ENCODE data around the gene DCUN1D2. TPM values are rescaled to one million over a fixed set of nuclear protein-coding genes. Genes with fewer than 3 reads are reported as not detected.

DCUN1D2 gene
- total RNA-seq, 2 experiments from 2014 or later, result 9.2 to 16.5 TPM

- Histone ChIP-seq H3K79me2 (ENCODE audit: insufficient read depth, low read depth, low read length) (no peaks in the 10 kb centered on the region), H3K4me3 (ENCODE audit: low read depth, low read length, poor library complexity, severe bottlenecking) (no peak overlapping the region), H4K20me1 (ENCODE audit: insufficient read depth, low read length) (no peaks in the 10 kb centered on the region), H3K9me2 (ENCODE audit: insufficient read depth, low read length) (no peaks in the 10 kb centered on the region), H3K4me1 (ENCODE audit: insufficient read depth, low read length, poor library complexity, severe bottlenecking) (peaks cover 18% of the 10 kb centered on the region), H3K36me3 (ENCODE audit: insufficient read depth, low read length) (no peaks in the 10 kb centered on the region), H2AFZ (ENCODE audit: low read length) (no peak overlapping the region), H3K27ac (ENCODE audit: low read depth, low read length, poor library complexity, severe bottlenecking) (no peak overlapping the region), H3K4me2 (ENCODE audit: low read length) (no peak overlapping the region), H3K9me3 (ENCODE audit: low read length) (no peaks in the 10 kb centered on the region)
- intact Hi-C loops (cut with micrococcal nuclease; ENCODE audit: unreplicated experiment), result no loop called here
- no peak for TF ChIP-seq EZH2phosphoT487 (IDR thresholded peaks at IDR 0.05; ENCODE audit: borderline replicate concordance, low read depth, low read length)
- TF ChIP-seq, protein P1, sequence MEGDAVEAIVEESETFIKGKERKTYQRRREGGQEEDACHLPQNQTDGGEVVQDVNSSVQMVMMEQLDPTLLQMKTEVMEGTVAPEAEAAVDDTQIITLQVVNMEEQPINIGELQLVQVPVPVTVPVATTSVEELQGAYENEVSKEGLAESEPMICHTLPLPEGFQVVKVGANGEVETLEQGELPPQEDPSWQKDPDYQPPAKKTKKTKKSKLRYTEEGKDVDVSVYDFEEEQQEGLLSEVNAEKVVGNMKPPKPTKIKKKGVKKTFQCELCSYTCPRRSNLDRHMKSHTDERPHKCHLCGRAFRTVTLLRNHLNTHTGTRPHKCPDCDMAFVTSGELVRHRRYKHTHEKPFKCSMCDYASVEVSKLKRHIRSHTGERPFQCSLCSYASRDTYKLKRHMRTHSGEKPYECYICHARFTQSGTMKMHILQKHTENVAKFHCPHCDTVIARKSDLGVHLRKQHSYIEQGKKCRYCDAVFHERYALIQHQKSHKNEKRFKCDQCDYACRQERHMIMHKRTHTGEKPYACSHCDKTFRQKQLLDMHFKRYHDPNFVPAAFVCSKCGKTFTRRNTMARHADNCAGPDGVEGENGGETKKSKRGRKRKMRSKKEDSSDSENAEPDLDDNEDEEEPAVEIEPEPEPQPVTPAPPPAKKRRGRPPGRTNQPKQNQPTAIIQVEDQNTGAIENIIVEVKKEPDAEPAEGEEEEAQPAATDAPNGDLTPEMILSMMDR (conservative IDR thresholded peaks at IDR 0.05; ENCODE audit: low read length), result no peak
- CTCF ChIA-PET (ENCODE audit: unreplicated experiment), result no interaction called here
- no TSS peak for BruUV-seq (replicated peaks)
- DNase-seq (ENCODE audit: low spot score), result no peak
- POLR2A ChIA-PET, result no interaction called here
Measured at GRCh38 chr13:113406321-113407102, 84.0 kb downstream of the DCUN1D2 start.

Small RNA genes lying within 50 kb of the gene (small RNA-seq; reads per million reads assigned to genes)
- 0.26 reads per million for gene RNU1-16P

Other genes starting within 250 kb of the DCUN1D2 start
- gene LAMP1, start 193.5 kb downstream of the DCUN1D2 start, total RNA-seq (2014; rRNA removed; shearing (Covaris generic)), result 9.3 and 12.2 TPM in 2 replicates
- gene LAMP1, start 193.5 kb downstream of the DCUN1D2 start, total RNA-seq (2022), result 22.4 and 24.6 TPM in 2 replicates
- 1.0 TPM in 2 replicates for gene GRTP1, start 126.6 kb downstream of the DCUN1D2 start, total RNA-seq (2014; rRNA removed; shearing (Covaris generic))
- gene GRTP1, start 126.6 kb downstream of the DCUN1D2 start, total RNA-seq (2022), result 0.89 and 1.1 TPM in 2 replicates
- 0.95 and 2.5 TPM in 2 replicates for gene ADPRHL1, start 37.2 kb downstream of the DCUN1D2 start, total RNA-seq (2014; rRNA removed; shearing (Covaris generic))
- gene ADPRHL1, start 37.2 kb downstream of the DCUN1D2 start, total RNA-seq (2022), result 5.1 and 6.2 TPM in 2 replicates
- gene TFDP1, start 94.0 kb upstream of the DCUN1D2 start, total RNA-seq (2014; rRNA removed; shearing (Covaris generic)), result 81.2 and 87.9 TPM in 2 replicates
- 111 and 119 TPM in 2 replicates for gene TFDP1, start 94.0 kb upstream of the DCUN1D2 start, total RNA-seq (2022)
- not detected in 2 replicates for gene ATP4B, start 167.5 kb upstream of the DCUN1D2 start, total RNA-seq (2014; rRNA removed; shearing (Covaris generic))
- not detected in 2 replicates for gene ATP4B, start 167.5 kb upstream of the DCUN1D2 start, total RNA-seq (2022)
- gene GRK1, start 176.5 kb upstream of the DCUN1D2 start, total RNA-seq (2014; rRNA removed; shearing (Covaris generic)), result not detected in 2 replicates
- not detected in 2 replicates for gene GRK1, start 176.5 kb upstream of the DCUN1D2 start, total RNA-seq (2022)